Astrocyte of the cerebellum (primary cell): ENCODE measurements around the gene NUP205.
A peak's percentile ranks its signal among the peaks of the same experiment; 100 is the strongest.

Source experiments
- DNase-seq: peaks from one replicate; pipeline ENCODE4 v3.0.0-alpha.2; 2011; ENCODE audit warnings: low read depth
- H3K4me3 ChIP-seq: 2 replicates; pipeline ENCODE4 v1.5.1; 2011; ENCODE audit warnings: mild to moderate bottlenecking, low read depth, low read length, moderate library complexity
- in situ Hi-C: cut with HindIII; loops from 2 replicates; pipeline ENCODE4 v1.10.0; 2017; ENCODE audit warnings: low sequenced_read_pairs
- TF ChIP-seq, protein P1 (sequence below): IDR thresholded peaks from 2 replicates; pipeline ENCODE4 v1.5.1; 2012; ENCODE audit warnings: low read length, low read depth, moderate library complexity, mild to moderate bottlenecking; ENCODE audit errors: missing control alignments

The NUP205 gene

GRCh38 chr7:135650831-135651573 is 93.3 kb downstream of the NUP205 start:
- in situ Hi-C loops: no loop called here
- TF ChIP-seq, protein P1, sequence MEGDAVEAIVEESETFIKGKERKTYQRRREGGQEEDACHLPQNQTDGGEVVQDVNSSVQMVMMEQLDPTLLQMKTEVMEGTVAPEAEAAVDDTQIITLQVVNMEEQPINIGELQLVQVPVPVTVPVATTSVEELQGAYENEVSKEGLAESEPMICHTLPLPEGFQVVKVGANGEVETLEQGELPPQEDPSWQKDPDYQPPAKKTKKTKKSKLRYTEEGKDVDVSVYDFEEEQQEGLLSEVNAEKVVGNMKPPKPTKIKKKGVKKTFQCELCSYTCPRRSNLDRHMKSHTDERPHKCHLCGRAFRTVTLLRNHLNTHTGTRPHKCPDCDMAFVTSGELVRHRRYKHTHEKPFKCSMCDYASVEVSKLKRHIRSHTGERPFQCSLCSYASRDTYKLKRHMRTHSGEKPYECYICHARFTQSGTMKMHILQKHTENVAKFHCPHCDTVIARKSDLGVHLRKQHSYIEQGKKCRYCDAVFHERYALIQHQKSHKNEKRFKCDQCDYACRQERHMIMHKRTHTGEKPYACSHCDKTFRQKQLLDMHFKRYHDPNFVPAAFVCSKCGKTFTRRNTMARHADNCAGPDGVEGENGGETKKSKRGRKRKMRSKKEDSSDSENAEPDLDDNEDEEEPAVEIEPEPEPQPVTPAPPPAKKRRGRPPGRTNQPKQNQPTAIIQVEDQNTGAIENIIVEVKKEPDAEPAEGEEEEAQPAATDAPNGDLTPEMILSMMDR: no peak
- no peak for DNase-seq
- no peak overlapping the region for H3K4me3 ChIP-seq

DNA sequence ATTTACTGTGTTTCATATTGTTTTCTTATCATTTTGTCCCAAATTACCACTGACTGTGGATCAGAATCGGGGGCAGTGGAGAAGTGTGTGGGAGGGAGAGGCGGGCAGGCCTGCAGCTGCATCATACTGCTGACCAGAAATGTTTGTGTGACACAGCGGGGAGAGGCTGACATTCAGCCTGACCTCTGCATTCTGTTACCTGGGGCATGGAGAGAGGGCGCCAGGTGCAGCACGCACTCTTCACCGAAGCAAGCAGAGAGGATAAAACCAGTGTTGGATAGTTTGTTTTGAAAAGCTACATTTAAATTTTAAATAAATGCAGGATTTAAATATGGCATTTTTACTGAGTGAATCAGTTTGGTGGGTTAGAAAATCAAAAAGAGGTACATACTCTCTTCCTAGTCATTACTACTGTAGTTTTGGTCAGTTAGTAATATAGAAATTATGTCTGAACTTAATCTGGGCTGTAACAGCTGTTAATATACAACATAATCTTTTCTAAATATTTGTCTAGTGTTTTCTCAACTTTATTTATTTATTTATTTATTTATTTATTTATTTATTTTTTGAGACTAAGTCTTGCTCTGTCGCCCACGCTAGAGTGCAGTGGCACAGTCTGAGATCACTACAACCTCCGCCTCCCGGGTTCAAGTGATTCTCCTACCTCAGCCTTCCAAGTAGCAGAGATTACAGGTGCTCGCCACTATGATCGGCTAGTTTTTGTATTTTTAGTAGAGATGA is 95.8 kb downstream of the NUP205 start:
- TF ChIP-seq, protein P1: no peak
- no peak overlapping the region for H3K4me3 ChIP-seq
- in situ Hi-C loops: no loop called here
- DNase-seq: no peak

DNA sequence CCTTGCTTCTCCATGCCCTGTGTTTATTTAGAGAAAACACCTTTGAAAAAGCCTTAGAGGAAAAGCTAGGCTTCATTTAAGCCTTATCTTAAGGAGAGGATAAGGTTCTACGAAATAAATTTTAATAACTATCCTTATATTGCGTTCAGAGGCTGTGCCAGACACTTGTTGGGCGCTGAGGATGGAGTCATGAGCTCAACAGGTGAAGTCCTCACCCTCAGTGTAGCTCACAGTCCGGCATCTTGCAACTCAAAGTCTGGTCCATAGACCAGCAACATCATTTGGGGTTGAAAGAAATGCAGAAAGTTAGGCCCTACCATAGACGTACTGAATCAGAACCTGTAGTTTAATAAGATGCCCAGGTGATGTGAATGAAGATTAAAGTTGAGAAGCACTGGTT is 100.8 kb downstream of the NUP205 start:
- H3K4me3 ChIP-seq: no peak overlapping the region
- in situ Hi-C loops: no loop called here
- TF ChIP-seq, protein P1: no peak
- no peak for DNase-seq

GRCh38 chr7:135659159-135659846 is 101.6 kb downstream of the NUP205 start:
- in situ Hi-C loops: no loop called here
- DNase-seq: no peak
- TF ChIP-seq, protein P1: no peak
- H3K4me3 ChIP-seq: no peak overlapping the region

GRCh38 chr7:135661311-135662122 is 103.8 kb downstream of the NUP205 start:
- H3K4me3 ChIP-seq: peak overlapping the region; percentile 83
- DNase-seq: no peak
- TF ChIP-seq, protein P1: no peak
- in situ Hi-C loops: loop anchor here (5.0 kb wide), 1 partner anchor 34 kb away; no protein-coding TSS in a partner anchor

DNA sequence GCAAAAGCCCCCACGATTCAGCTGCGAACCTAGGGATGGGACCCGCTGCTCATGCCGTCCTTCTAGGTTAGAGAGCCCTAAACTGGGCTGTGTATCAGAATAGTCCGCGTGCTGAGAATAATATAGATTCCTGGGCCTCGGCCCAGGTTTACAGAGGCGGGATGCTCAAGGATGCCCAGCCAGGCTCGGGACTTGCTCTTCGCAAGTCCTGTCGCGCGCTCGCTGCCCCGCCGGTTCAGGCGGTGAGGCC is 104.3 kb downstream of the NUP205 start:
- TF ChIP-seq, protein P1: no peak
- no peak for DNase-seq
- in situ Hi-C loops: loop anchor here (5.0 kb wide), 1 partner anchor 35 kb away; no protein-coding TSS in a partner anchor
- peak overlapping the region; percentile 83 for H3K4me3 ChIP-seq
